Natural killer cell treated with Interleukin-12 subunit alpha and Interleukin-12 subunit beta and Interleukin-15 and Interleukin-18, amount 100 ng/mL, for 72 hours (primary cell): Measurements from ENCODE around the gene TOP3B. TPM values are rescaled to one million over a fixed set of nuclear protein-coding genes. Genes with fewer than 3 reads are reported as not detected.

Source experiments
- ATAC-seq, 2 donors: fragments of 150-1000 bp; cut with Tn5 transposase in 1 of 2; sonication (Bioruptor Pico), chemical (Tn5 transposase) in 1 of 2; 2 replicates each; pipeline ENCODE4 v1.10.0; 2021
- DNase-seq: peaks from one replicate; pipeline ENCODE4 v3.0.0; 2022; ENCODE audit warnings: low spot score
- H3K27ac Mint-ChIP-seq, 2 donors: 1 replicate in 1 of 2; 2 replicates in 1 of 2; pipeline ENCODE4 v1.8.0; 2022; ENCODE audit warnings: mixed read lengths in 2 of 2, mild to moderate bottlenecking in 1 of 2, moderate library complexity in 1 of 2
- H3K27me3 Mint-ChIP-seq, 2 donors: 1 replicate in 1 of 2; 2 replicates in 1 of 2; pipeline ENCODE4 v1.8.0; 2022; ENCODE audit warnings: mixed read lengths in 2 of 2
- H3K36me3 Mint-ChIP-seq: one replicate; pipeline ENCODE4 v1.8.0; 2022; ENCODE audit warnings: mixed read lengths
- H3K4me1 Mint-ChIP-seq, 2 donors: 1 replicate in 1 of 2; 2 replicates in 1 of 2; pipeline ENCODE4 v1.8.0; 2022; ENCODE audit warnings: low read depth in 2 of 2, mixed read lengths in 2 of 2, mild to moderate bottlenecking in 1 of 2
- H3K4me3 Mint-ChIP-seq: one replicate; pipeline ENCODE4 v1.8.0; 2022; ENCODE audit warnings: mixed read lengths
- H3K9me3 Mint-ChIP-seq: 2 replicates; pipeline ENCODE4 v1.8.0; 2022; ENCODE audit warnings: mixed read lengths
- total RNA-seq, 2 donors: library from RNA; stranded (reverse); gene quantifications; one replicate each; pipeline ENCODE4 v1.2.3, GENCODE V29; 2022

Gene TOP3B
- total RNA-seq, 2 donors from 2014 or later: 45.3 to 83.5 TPM

- Mint-ChIP-seq H3K27ac (no peak overlapping the region), H3K4me3 (no peak overlapping the region), H3K27me3 (no peaks in the 10 kb centered on the region), H3K9me3 (no peaks in the 10 kb centered on the region), H3K4me1 (no peaks in the 10 kb centered on the region), H3K36me3 (no peaks in the 10 kb centered on the region)
- DNase-seq: no peak
- no peak for ATAC-seq
These were observed 23.1 kb downstream of the TOP3B start for GRCh38 chr22:21959274-21960074.

GRCh38 chr22:21958360-21959273, 24.0 kb downstream of the TOP3B start:
- H3K9me3 Mint-ChIP-seq: no peaks in the 10 kb centered on the region
- H3K4me3 Mint-ChIP-seq: no peak overlapping the region
- no peaks in the 10 kb centered on the region for H3K4me1 Mint-ChIP-seq
- no peaks in the 10 kb centered on the region for H3K27me3 Mint-ChIP-seq
- no peak overlapping the region for H3K27ac Mint-ChIP-seq
- ATAC-seq: no peak
- no peak for DNase-seq
- no peaks in the 10 kb centered on the region for H3K36me3 Mint-ChIP-seq

GRCh38 chr22:21952586-21953571, 29.7 kb downstream of the TOP3B start, which contains the start of gene PPM1F:
PPM1F (minus strand) TSS chr22:21952848; CDS start chr22:21946048, 6,800 bp downstream.
- peak; percentile 89 to 91 for ATAC-seq
- Mint-ChIP-seq H3K27me3 (no peaks in the 10 kb centered on the region), H3K9me3 (no peaks in the 10 kb centered on the region), H3K36me3 (no peaks in the 10 kb centered on the region), H3K27ac (peak within 1 kb of the TSS in 1 of 2 donors; percentile 48), H3K4me3 (peak within 1 kb of the TSS; percentile 79), H3K4me1 (peaks cover 11 to 12% of the 10 kb centered on the region in 2 donors)
- DNase-seq: peak; percentile 91

GRCh38 chr22:21951931-21952465, 30.6 kb downstream of the TOP3B start:
- Mint-ChIP-seq H3K4me3 (peak overlapping the region; percentile 79), H3K27ac (peak overlapping the region in 1 of 2 donors; percentile 48), H3K27me3 (no peaks in the 10 kb centered on the region), H3K36me3 (no peaks in the 10 kb centered on the region), H3K9me3 (no peaks in the 10 kb centered on the region), H3K4me1 (peaks cover 11 to 17% of the 10 kb centered on the region in 2 donors)
- no peak for DNase-seq
- peak; percentile 44 to 55 for ATAC-seq

GRCh38 chr22:21951062-21951461, 31.5 kb downstream of the TOP3B start:
- Mint-ChIP-seq H3K27ac (peak overlapping the region in 1 of 2 donors; percentile 34), H3K9me3 (no peaks in the 10 kb centered on the region), H3K27me3 (no peaks in the 10 kb centered on the region), H3K4me1 (peaks cover 11 to 17% of the 10 kb centered on the region in 2 donors), H3K4me3 (peak overlapping the region; percentile 66), H3K36me3 (no peaks in the 10 kb centered on the region)
- DNase-seq: no peak
- no peak for ATAC-seq

GRCh38 chr22:21949948-21950347, 32.6 kb downstream of the TOP3B start:
- H3K4me1 Mint-ChIP-seq: peaks cover 13 to 17% of the 10 kb centered on the region in 2 donors
- no peak overlapping the region for H3K4me3 Mint-ChIP-seq
- no peaks in the 10 kb centered on the region for H3K27me3 Mint-ChIP-seq
- no peak overlapping the region for H3K27ac Mint-ChIP-seq
- ATAC-seq: no peak
- no peaks in the 10 kb centered on the region for H3K9me3 Mint-ChIP-seq
- no peaks in the 10 kb centered on the region for H3K36me3 Mint-ChIP-seq
- DNase-seq: no peak

GRCh38 chr22:21949569-21949918, 33.0 kb downstream of the TOP3B start:
- ATAC-seq: no peak
- Mint-ChIP-seq H3K4me1 (peaks cover 15 to 17% of the 10 kb centered on the region in 2 donors), H3K36me3 (no peaks in the 10 kb centered on the region), H3K4me3 (no peak overlapping the region), H3K27me3 (no peaks in the 10 kb centered on the region), H3K9me3 (no peaks in the 10 kb centered on the region), H3K27ac (no peak overlapping the region)
- DNase-seq: no peak

- Mint-ChIP-seq H3K4me1 (peaks cover 15 to 17% of the 10 kb centered on the region in 2 donors), H3K27me3 (no peaks in the 10 kb centered on the region), H3K27ac (no peak overlapping the region), H3K9me3 (no peaks in the 10 kb centered on the region), H3K36me3 (no peaks in the 10 kb centered on the region), H3K4me3 (no peak overlapping the region)
- no peak for DNase-seq
- no peak for ATAC-seq
These were observed 33.6 kb downstream of the TOP3B start for GRCh38 chr22:21948824-21949568.

GRCh38 chr22:21948390-21948789, 34.2 kb downstream of the TOP3B start:
- H3K27me3 Mint-ChIP-seq: no peaks in the 10 kb centered on the region
- H3K36me3 Mint-ChIP-seq: no peaks in the 10 kb centered on the region
- H3K27ac Mint-ChIP-seq: no peak overlapping the region
- ATAC-seq (no peak), DNase-seq (no peak)
- H3K4me3 Mint-ChIP-seq: no peak overlapping the region
- peaks cover 15 to 17% of the 10 kb centered on the region in 2 donors for H3K4me1 Mint-ChIP-seq
- H3K9me3 Mint-ChIP-seq: no peaks in the 10 kb centered on the region

- no peaks in the 10 kb centered on the region for H3K27me3 Mint-ChIP-seq
- no peak overlapping the region for H3K4me3 Mint-ChIP-seq
- no peak for ATAC-seq
These were observed 35.3 kb downstream of the TOP3B start for GRCh38 chr22:21947040-21948014.

GRCh38 chr22:21946262-21946925, 36.2 kb downstream of the TOP3B start:
- no peak overlapping the region for H3K4me3 Mint-ChIP-seq
- no peak overlapping the region for H3K27ac Mint-ChIP-seq
- no peak for ATAC-seq

More at GRCh38 chr22:21947040-21948014, 35.3 kb downstream of the TOP3B start:
- Mint-ChIP-seq H3K4me1 (peaks cover 15 to 17% of the 10 kb centered on the region in 2 donors), H3K36me3 (no peaks in the 10 kb centered on the region), H3K27ac (peak overlapping the region in 1 of 2 donors; percentile 12), H3K9me3 (no peaks in the 10 kb centered on the region)
- DNase-seq: no peak

More at GRCh38 chr22:21946262-21946925, 36.2 kb downstream of the TOP3B start:
- no peak for DNase-seq
- H3K4me1 Mint-ChIP-seq: peaks cover 10 to 15% of the 10 kb centered on the region in 2 donors
- no peaks in the 10 kb centered on the region for H3K27me3 Mint-ChIP-seq
- no peaks in the 10 kb centered on the region for H3K36me3 Mint-ChIP-seq
- no peaks in the 10 kb centered on the region for H3K9me3 Mint-ChIP-seq
